GM21390 (cell line): ENCODE data around the gene ST7L.
"Not testable (repeated sequence)": the region's sequence is repeated elsewhere in the genome, so short reads cannot be mapped to it uniquely, and the experiment has no call there.

Experiments
- ATAC-seq: cut with Tn5 transposase; IDR thresholded peaks from one replicate; pipeline ENCODE4 v1.9.1; 2021; ENCODE audit not compliant: unreplicated experiment

Gene ST7L

GRCh38 chr1:112618721-112619517, at the start of gene ST7L:
ST7L (minus strand) TSS chr1:112619141; CDS start chr1:112619113, 28 bp downstream.
- ATAC-seq: no peak

GRCh38 chr1:112666946-112667345, 48.0 kb upstream of the ST7L start:
- ATAC-seq: no peak

- no peak for ATAC-seq
Measured at GRCh38 chr1:112665857-112666256, 46.9 kb upstream of the ST7L start.

- no peak for ATAC-seq
Measured at GRCh38 chr1:112651205-112651604, 32.3 kb upstream of the ST7L start.

GRCh38 chr1:112646225-112646624, 27.3 kb upstream of the ST7L start:
- ATAC-seq: no peak

- no peak for ATAC-seq
Measured at GRCh38 chr1:112643080-112643479, 24.1 kb upstream of the ST7L start.

- not testable (repeated sequence) for ATAC-seq
Measured at GRCh38 chr1:112640437-112640836, 21.5 kb upstream of the ST7L start.

GRCh38 chr1:112638110-112638428, 19.1 kb upstream of the ST7L start:
- ATAC-seq: no peak

GRCh38 chr1:112637254-112638109, 18.5 kb upstream of the ST7L start:
- no peak for ATAC-seq

- no peak for ATAC-seq
Measured at GRCh38 chr1:112636597-112637253, 17.8 kb upstream of the ST7L start.

- no peak for ATAC-seq
Measured at GRCh38 chr1:112636056-112636455, 17.1 kb upstream of the ST7L start.

- ATAC-seq: no peak
Measured at GRCh38 chr1:112634367-112634766, 15.4 kb upstream of the ST7L start.

GRCh38 chr1:112633628-112634027, 14.7 kb upstream of the ST7L start:
- ATAC-seq: no peak

- ATAC-seq: no peak
Measured at GRCh38 chr1:112629256-112629655, 10.3 kb upstream of the ST7L start.

- ATAC-seq: no peak
Measured at GRCh38 chr1:112628516-112628915, 9.6 kb upstream of the ST7L start.

- no peak for ATAC-seq
Measured at GRCh38 chr1:112626887-112627286, 7.9 kb upstream of the ST7L start.

- no peak for ATAC-seq
Measured at GRCh38 chr1:112626193-112626592, 7.3 kb upstream of the ST7L start.

- ATAC-seq: no peak
Measured at GRCh38 chr1:112625696-112626095, 6.8 kb upstream of the ST7L start.

- not testable (repeated sequence) for ATAC-seq
Measured at GRCh38 chr1:112624493-112624892, 5.6 kb upstream of the ST7L start.

GRCh38 chr1:112620377-112620695, 1.4 kb upstream of the ST7L start:
- no peak for ATAC-seq

- ATAC-seq: peak; percentile 80
Measured at GRCh38 chr1:112619518-112620376, 806 bp upstream of the ST7L start, which contains the start of gene CAPZA1. CAPZA1 (plus strand) TSS chr1:112619832; CDS start chr1:112619845, 13 bp downstream.
